GM12878 (cell line): ENCODE data around the gene TTYH3. TPM values are rescaled to one million over a fixed set of nuclear protein-coding genes. Genes with fewer than 3 reads are reported as not detected.

Experiments
- ATAC-seq: fragments of 200-7000 bp; cut with Tn5 transposase; 3 replicates; pipeline ENCODE4 v1.9.1; 2020; ENCODE audit warnings: mild to moderate bottlenecking, moderate library complexity
- BruUV-seq: library from RNA; stranded (reverse); fragments of 400-500 nt; replicated peaks from 2 replicates; lab custom pipeline; 2021; lab: Mats Ljungman, UMichigan
- CTCF ChIA-PET: fragments of 300-600 bp; sonication (Branson Sonifier 250); formaldehyde crosslinking; extraction: SDS; loops from one replicate; lab custom pipeline; 2021; ENCODE audit warnings: inconsistent platforms; lab: Yijun Ruan, JAX
- POLR2A ChIA-PET: fragments of 350-600 bp; formaldehyde crosslinking; extraction: SDS; loops from one replicate; lab custom pipeline; 2021; ENCODE audit warnings: inconsistent platforms; lab: Charles Lee
- RAD21 ChIA-PET: fragments of 300-600 bp; sonication (Branson Sonifier 250); formaldehyde crosslinking; loops from one replicate; lab custom pipeline; 2023; ENCODE audit warnings: antibody characterized with exemption; ENCODE audit not compliant: unreplicated experiment; lab: Charles Lee
- SMC1A ChIA-PET: fragments of 300-600 bp; sonication (Branson Sonifier 250); formaldehyde crosslinking; loops from one replicate; lab custom pipeline; 2023; ENCODE audit not compliant: unreplicated experiment, uncharacterized antibody; lab: Charles Lee
- DNase-seq: peaks from one replicate; pipeline ENCODE4 v3.0.0-alpha.2; 2011; ENCODE audit warnings: low read depth, low spot score
- FAIRE-seq: peaks from 3 replicates; lab custom pipeline; 2011; peaks lifted over from hg19 to GRCh38; lab: Jason Lieb, UNC
- H2AFZ ChIP-seq: 2 replicates; pipeline ENCODE4 v1.6.0; 2011; ENCODE audit warnings: low read depth, low read length, control low read depth; ENCODE audit not compliant: control insufficient read depth
- H3K27ac ChIP-seq: 2 replicates; pipeline ENCODE4 v1.5.1; 2011; ENCODE audit warnings: control low read depth; ENCODE audit not compliant: control insufficient read depth, insufficient read depth
- H3K27me3 ChIP-seq, 2 experiments: replicated peaks in 1 of 2; 2 replicates each; pipeline versions ENCODE4 v1.6.0 to v1.6.1; 2011; ENCODE audit warnings: low read length in 1 of 2; ENCODE audit not compliant: control insufficient read depth in 2 of 2, insufficient read depth in 2 of 2
- H3K36me3 ChIP-seq, 2 experiments: 2 replicates each; pipeline ENCODE4 v1.5.1; 2011; ENCODE audit warnings: low read length in 1 of 2; ENCODE audit not compliant: control insufficient read depth in 2 of 2, insufficient read depth in 2 of 2
- H3K4me1 ChIP-seq: 2 replicates; pipeline ENCODE4 v1.6.1; 2011; ENCODE audit warnings: mild to moderate bottlenecking, low read length, moderate library complexity, mixed read lengths; ENCODE audit not compliant: control insufficient read depth, insufficient read depth
- H3K4me2 ChIP-seq: 2 replicates; pipeline ENCODE4 v1.6.0; 2011; ENCODE audit warnings: control low read depth; ENCODE audit not compliant: control insufficient read depth, insufficient read depth
- H3K4me3 ChIP-seq: fragments of 200-600 bp; sonication (generic); 2 replicates; pipeline ENCODE4 v1.5.1; 2016
- H3K79me2 ChIP-seq: 2 replicates; pipeline ENCODE4 v1.6.0; 2011; ENCODE audit warnings: low read length; ENCODE audit not compliant: control insufficient read depth, insufficient read depth
- H3K9ac ChIP-seq: 2 replicates; pipeline ENCODE4 v1.8.0; 2011; ENCODE audit warnings: low read length, control low read depth, mixed read lengths; ENCODE audit not compliant: control insufficient read depth, insufficient read depth
- H3K9me3 ChIP-seq: replicated peaks from 3 replicates; pipeline ENCODE4 v1.5.1; 2011; ENCODE audit warnings: mild to moderate bottlenecking, low read length; ENCODE audit not compliant: control insufficient read depth, insufficient read depth
- H4K20me1 ChIP-seq: 2 replicates; pipeline ENCODE4 v1.6.0; 2011; ENCODE audit not compliant: control insufficient read depth, insufficient read depth
- BCL11A ChIP-seq: IDR thresholded peaks from 2 replicates; pipeline ENCODE4 v1.6.1; 2011; ENCODE audit warnings: low read depth, low read length
- CEBPZ ChIP-seq: fragments of 150-350 bp; IDR thresholded peaks from 2 replicates; pipeline ENCODE4 v1.6.1; 2016; ENCODE audit warnings: low read depth, low read length
- CHD1 ChIP-seq: IDR thresholded peaks from 2 replicates; pipeline ENCODE4 v1.6.1; 2012; ENCODE audit warnings: low read depth, low read length, improper control_type of control experiment
- EZH2 ChIP-seq: IDR thresholded peaks from 2 replicates; pipeline ENCODE4 v1.6.1; 2012; ENCODE audit warnings: low read depth, mild to moderate bottlenecking, control low read depth, inconsistent platforms, low read length, borderline replicate concordance; ENCODE audit not compliant: control insufficient read depth
- FOS ChIP-seq: IDR thresholded peaks from 3 replicates; pipeline ENCODE4 v1.6.1; 2011; ENCODE audit warnings: borderline replicate concordance; ENCODE audit not compliant: insufficient read length; ENCODE audit errors: extremely low read depth
- IKZF2 ChIP-seq, 2 experiments: fragments of 450-650 bp; IDR thresholded peaks; 2 replicates each; pipeline ENCODE4 v1.6.1; 2017; ENCODE audit warnings: mild to moderate bottlenecking in 2 of 2, moderate library complexity in 2 of 2
- JUND ChIP-seq: IDR thresholded peaks from 2 replicates; pipeline ENCODE4 v1.6.1; 2012; ENCODE audit warnings: low read depth, mild to moderate bottlenecking, low read length, improper control_type of control experiment, moderate library complexity
- MEF2B ChIP-seq: fragments of 450-650 bp; IDR thresholded peaks from 2 replicates; pipeline ENCODE4 v1.6.1; 2018; ENCODE audit warnings: mild to moderate bottlenecking, moderate library complexity; ENCODE audit not compliant: partially characterized antibody, poor library complexity, severe bottlenecking
- MXI1 ChIP-seq: fragments of 150-350 bp; IDR thresholded peaks from 2 replicates; pipeline ENCODE4 v1.6.1; 2011; ENCODE audit warnings: low read depth, mild to moderate bottlenecking, inconsistent platforms, low read length, improper control_type of control experiment
- POLR2A ChIP-seq: IDR thresholded peaks from 2 replicates; pipeline ENCODE4 v1.6.1; 2011; ENCODE audit warnings: low read depth, mild to moderate bottlenecking, low read length
- POLR2AphosphoS2 ChIP-seq: IDR thresholded peaks from 2 replicates; pipeline ENCODE4 v1.6.1; 2011; ENCODE audit warnings: low read depth, mild to moderate bottlenecking, low read length, improper control_type of control experiment, moderate library complexity
- POLR2AphosphoS5 ChIP-seq: IDR thresholded peaks from 2 replicates; pipeline ENCODE4 v1.6.1; 2011; ENCODE audit warnings: mild to moderate bottlenecking, low read length, inconsistent platforms
- REST ChIP-seq: IDR thresholded peaks from 2 replicates; pipeline ENCODE4 v1.6.1; 2012; ENCODE audit warnings: mild to moderate bottlenecking, low read depth, low read length
- SIN3A ChIP-seq: IDR thresholded peaks from 2 replicates; pipeline ENCODE4 v1.6.1; 2012; ENCODE audit warnings: low read depth, low read length, improper control_type of control experiment
- ZBED1 ChIP-seq: IDR thresholded peaks from 2 replicates; pipeline ENCODE4 v1.6.1; 2016; ENCODE audit warnings: borderline replicate concordance
- ZNF24 ChIP-seq: fragments of 450-650 bp; IDR thresholded peaks from 2 replicates; pipeline ENCODE4 v1.6.1; 2017; ENCODE audit warnings: antibody characterized with exemption, mild to moderate bottlenecking
- WGBS: methylation state at CpG from one replicate; pipeline ENCODE4 v1.1.6; 2016; ENCODE audit warnings: low lambda C conversion rate; ENCODE audit not compliant: insufficient replicate concordance, insufficient coverage; ENCODE audit errors: missing lambda C conversion rate; 5-methylcytosine and 5-hydroxymethylcytosine counted together
- in situ Hi-C: fragments of 300-500 bp; cut with MboI; formaldehyde crosslinking; loops from 9 replicates; pipeline ENCODE4 v1.14.3; 2018; ENCODE audit warnings: mixed read lengths
- intact Hi-C: fragments of 100-400 bp; cut with micrococcal nuclease; formaldehyde crosslinking; loops from one replicate; pipeline ENCODE4 v1.14.2; 2022; ENCODE audit not compliant: unreplicated experiment
- polyA plus RNA-seq, 11 experiments: library from polyadenylated mRNA; depleted of rRNA in 4 of 11; unstranded in 6 of 11; stranded (reverse) in 5 of 11; fragments of >200 nt; fragmentation: Nextera tagmentation in 4 of 11; fragmentation: Illumina TruSeq in 1 of 11; extraction: Ambion mirVana in 4 of 11; extraction: Trizol in 1 of 11; gene quantifications; 1 replicate in 1 of 11; 2 replicates in 10 of 11; pipeline versions ENCODE4 v1.2.1 to v1.2.3, GENCODE V29; 2011 to 2016; ENCODE audit warnings: inconsistent platforms in 2 of 11, missing spikeins in 2 of 11, low read depth in 1 of 11
- total RNA-seq, 4 experiments: library from RNA; depleted of rRNA in 3 of 4; stranded (reverse); fragments of >200 nt in 3 of 4; fragmentation: Illumina TruSeq in 1 of 4; extraction: Trizol in 1 of 4; gene quantifications; 2 replicates each; pipeline versions ENCODE4 v1.2.1 to v1.2.3, GENCODE V29; 2013 to 2021

The TTYH3 gene
- total and polyA plus RNA-seq, 10 of the 15 experiments (the other 5 are each of a cell fraction or from before 2014, with no cell fraction given), result 0.79 to 71.4 (median 10.5) TPM

DNA sequence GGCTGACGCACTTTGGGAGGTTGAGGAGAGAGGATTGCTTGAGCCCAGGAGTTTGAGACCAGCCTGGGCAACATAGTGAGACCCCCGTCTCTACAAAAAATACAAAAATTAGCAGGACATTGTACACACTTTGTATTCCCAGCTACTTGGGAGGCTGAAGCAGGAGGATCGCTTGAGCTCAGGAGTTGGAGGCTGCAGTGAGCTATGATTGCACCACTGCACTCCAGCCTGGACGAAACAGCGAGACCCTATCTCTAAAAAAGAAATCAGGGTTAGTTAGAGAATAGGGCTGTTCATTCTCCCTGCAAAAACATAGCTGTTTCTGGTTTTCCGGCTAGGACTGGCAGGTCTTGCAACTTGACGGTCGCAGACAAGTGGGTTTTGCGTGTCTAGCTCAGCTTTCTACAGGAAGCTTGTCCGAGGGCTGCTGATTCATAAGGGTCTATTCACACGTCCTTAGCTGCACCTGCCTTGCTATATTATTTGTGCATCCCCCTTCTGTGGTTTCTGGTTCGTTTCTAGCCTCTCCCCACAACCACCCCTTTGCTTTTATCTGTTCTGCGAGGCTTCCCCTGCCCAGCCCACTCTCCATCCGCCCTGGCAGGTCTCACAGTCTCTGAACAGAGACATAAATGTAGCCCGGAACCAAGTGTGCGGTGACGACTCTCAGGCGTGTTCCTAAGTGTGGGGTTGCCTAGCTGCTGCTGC is 66.9 kb downstream of the TTYH3 start:
- ATAC-seq (peak; percentile 96), DNase-seq (peak; percentile 93), FAIRE-seq (peak; percentile 100)
- CTCF ChIA-PET, result interaction anchor here (0.8 to 4.4 kb wide), 14 partner anchors 9 to 165 kb away, joined by 3 to 83 read pairs (median 4); no protein-coding TSS in a partner anchor
- 5% methylated on average over 18 of the region's 18 CpGs for WGBS
- POLR2A ChIA-PET, result interaction anchor here (0.5 to 5.9 kb wide), 11 partner anchors 8 to 244 kb away, joined by 3 to 36 read pairs (median 4); partner anchors contain the start of gene TTYH3
- Histone ChIP-seq H3K4me1 (peaks cover 21% of the 10 kb centered on the region), H3K36me3 (no peaks in the 10 kb centered on the region), H4K20me1 (no peaks in the 10 kb centered on the region), H3K4me3 (0 out of 2 replicates have a peak overlapping the region, but pooled peaks have one; percentile 32), H3K79me2 (no peaks in the 10 kb centered on the region), H2AFZ (no peak overlapping the region), H3K27me3 (no peaks in the 10 kb centered on the region), H3K9ac (no peak overlapping the region), H3K4me2 (peak overlapping the region; percentile 77), H3K9me3 (no peaks in the 10 kb centered on the region), H3K27ac (peak overlapping the region; percentile 38; the same call in 1 of the 2 replicates)
- SMC1A ChIA-PET, result interaction anchor here (0.6 to 4.4 kb wide), 13 partner anchors 10 to 293 kb away, joined by 3 to 69 read pairs (median 6); partner anchors contain the start of gene AMZ1
- BruUV-seq, result no TSS peak
- in situ Hi-C loops (no loop called here), intact Hi-C loops (no loop called here)
- RAD21 ChIA-PET, result interaction anchor here (0.8 to 5.4 kb wide), 16 partner anchors 9 to 195 kb away, joined by 3 to 70 read pairs (median 4); no protein-coding TSS in a partner anchor
- TF ChIP-seq SIN3A, result no peak
- 0 out of 2 replicates have a peak, but pooled peaks have one; percentile 27 for TF ChIP-seq JUND
- TF ChIP-seq CHD1, result no peak
- no peak for TF ChIP-seq CEBPZ
- TF ChIP-seq BCL11A, result peak; percentile 89
- TF ChIP-seq MEF2B, result peak; percentile 72
- TF ChIP-seq ZNF24, result no peak
- TF ChIP-seq POLR2AphosphoS2, result no peak
- no peak for TF ChIP-seq POLR2A
- no peak for TF ChIP-seq FOS
- no peak for TF ChIP-seq POLR2AphosphoS5
- TF ChIP-seq ZBED1, result peak; percentile 95; the same call in 1 of the 2 replicates
- TF ChIP-seq EZH2, result no peak
- peak; percentile 82 to 85; a peak in 3 of 4 replicates for TF ChIP-seq IKZF2 (IDR thresholded peaks at IDR 0.05)
- no peak; the same call in 1 of the 2 replicates for TF ChIP-seq MXI1
- no peak for TF ChIP-seq REST
